OCI-LY7 (cell line): ENCODE measurements around the gene DPF3. TPM values are rescaled to one million over a fixed set of nuclear protein-coding genes. Genes with fewer than 3 reads are reported as not detected.

Source experiments
- BruUV-seq: library from RNA; stranded (reverse); fragments of 400-500 nt; replicated peaks from 2 replicates; lab custom pipeline; 2021; lab: Mats Ljungman, UMichigan
- CTCF ChIA-PET: fragments of 300-600 bp; sonication (Branson Sonifier 250); formaldehyde crosslinking; loops from one replicate; lab custom pipeline; 2022; ENCODE audit warnings: antibody characterized with exemption; ENCODE audit not compliant: unreplicated experiment; lab: Charles Lee
- POLR2A ChIA-PET: fragments of 300-600 bp; sonication (Branson Sonifier 250); formaldehyde crosslinking; loops from one replicate; lab custom pipeline; 2022; ENCODE audit warnings: antibody characterized with exemption; lab: Charles Lee
- DNase-seq: peaks from one replicate; pipeline ENCODE4 v3.0.0-alpha.2; 2015; ENCODE audit warnings: low spot score
- H2AFZ ChIP-seq: fragments of 200-600 bp; sonication (generic), shearing (Covaris generic); 2 replicates; pipeline ENCODE4 v1.6.1; 2014; ENCODE audit warnings: mild to moderate bottlenecking, antibody characterized with exemption, low read length, moderate library complexity
- H3K27ac ChIP-seq: fragments of 200-600 bp; sonication (generic); 2 replicates; pipeline ENCODE4 v1.5.1; 2014; ENCODE audit warnings: mixed run types, low read depth, mild to moderate bottlenecking, moderate library complexity, low read length, inconsistent platforms; ENCODE audit not compliant: poor library complexity, severe bottlenecking
- H3K36me3 ChIP-seq: fragments of 200-600 bp; sonication (generic); 2 replicates; pipeline ENCODE4 v1.6.1; 2014; ENCODE audit warnings: mild to moderate bottlenecking, antibody characterized with exemption, low read length, moderate library complexity, mixed read lengths; ENCODE audit not compliant: insufficient read depth
- H3K4me1 ChIP-seq: fragments of 200-600 bp; sonication (generic); 2 replicates; pipeline ENCODE4 v1.5.1; 2014; ENCODE audit warnings: mild to moderate bottlenecking, low read length; ENCODE audit not compliant: insufficient read depth, poor library complexity, severe bottlenecking
- H3K4me2 ChIP-seq: fragments of 200-600 bp; sonication (generic); 2 replicates; pipeline ENCODE4 v1.6.1; 2014; ENCODE audit warnings: mild to moderate bottlenecking, low read length
- H3K4me3 ChIP-seq: fragments of 200-600 bp; sonication (generic); 2 replicates; pipeline ENCODE4 v1.5.1; 2014; ENCODE audit warnings: mild to moderate bottlenecking, low read depth, low read length; ENCODE audit not compliant: poor library complexity, severe bottlenecking
- H3K79me2 ChIP-seq: fragments of 200-600 bp; sonication (generic); 2 replicates; pipeline ENCODE4 v1.6.1; 2016; ENCODE audit warnings: low read depth, mild to moderate bottlenecking, low read length, moderate library complexity, mixed read lengths; ENCODE audit not compliant: insufficient read depth
- H3K9me2 ChIP-seq: fragments of 200-600 bp; sonication (generic); 2 replicates; pipeline ENCODE4 v1.6.1; 2016; ENCODE audit warnings: mild to moderate bottlenecking, low read length, mixed read lengths; ENCODE audit not compliant: insufficient read depth
- H3K9me3 ChIP-seq: fragments of 200-600 bp; sonication (generic); 2 replicates; pipeline ENCODE4 v1.6.1; 2014; ENCODE audit warnings: mild to moderate bottlenecking, mixed run types, low read length, mixed read lengths
- H4K20me1 ChIP-seq: fragments of 200-600 bp; sonication (generic); 2 replicates; pipeline ENCODE4 v1.6.1; 2014; ENCODE audit warnings: mild to moderate bottlenecking, antibody characterized with exemption, low read length, moderate library complexity, mixed read lengths; ENCODE audit not compliant: insufficient read depth
- EZH2phosphoT487 ChIP-seq: fragments of 200-600 bp; sonication (generic); IDR thresholded peaks from 2 replicates; pipeline ENCODE4 v1.6.1; 2018; ENCODE audit warnings: low read depth, borderline replicate concordance, mild to moderate bottlenecking, mixed run types, antibody characterized with exemption, low read length, moderate library complexity, mixed read lengths
- intact Hi-C: fragments of 100-400 bp; cut with micrococcal nuclease; formaldehyde crosslinking; loops from one replicate; pipeline ENCODE4 v1.10.0; 2022; ENCODE audit not compliant: unreplicated experiment
- total RNA-seq, 2 experiments: library from RNA; depleted of rRNA in 1 of 2; stranded (reverse); fragments of >200 nt in 1 of 2; shearing (Covaris generic) in 1 of 2; gene quantifications; 2 replicates each; pipeline ENCODE4 v1.2.3, GENCODE V29; 2014 to 2022
- TF ChIP-seq, protein P1 (sequence below): fragments of 200-600 bp; sonication (generic); conservative IDR thresholded peaks from 2 replicates; pipeline ENCODE4 v1.5.1; 2014; ENCODE audit warnings: mild to moderate bottlenecking, antibody characterized with exemption, low read length, moderate library complexity, mixed read lengths

The DPF3 gene
- total RNA-seq, 2 experiments from 2014 or later, result 0.42 TPM; not detected in 1

DNA sequence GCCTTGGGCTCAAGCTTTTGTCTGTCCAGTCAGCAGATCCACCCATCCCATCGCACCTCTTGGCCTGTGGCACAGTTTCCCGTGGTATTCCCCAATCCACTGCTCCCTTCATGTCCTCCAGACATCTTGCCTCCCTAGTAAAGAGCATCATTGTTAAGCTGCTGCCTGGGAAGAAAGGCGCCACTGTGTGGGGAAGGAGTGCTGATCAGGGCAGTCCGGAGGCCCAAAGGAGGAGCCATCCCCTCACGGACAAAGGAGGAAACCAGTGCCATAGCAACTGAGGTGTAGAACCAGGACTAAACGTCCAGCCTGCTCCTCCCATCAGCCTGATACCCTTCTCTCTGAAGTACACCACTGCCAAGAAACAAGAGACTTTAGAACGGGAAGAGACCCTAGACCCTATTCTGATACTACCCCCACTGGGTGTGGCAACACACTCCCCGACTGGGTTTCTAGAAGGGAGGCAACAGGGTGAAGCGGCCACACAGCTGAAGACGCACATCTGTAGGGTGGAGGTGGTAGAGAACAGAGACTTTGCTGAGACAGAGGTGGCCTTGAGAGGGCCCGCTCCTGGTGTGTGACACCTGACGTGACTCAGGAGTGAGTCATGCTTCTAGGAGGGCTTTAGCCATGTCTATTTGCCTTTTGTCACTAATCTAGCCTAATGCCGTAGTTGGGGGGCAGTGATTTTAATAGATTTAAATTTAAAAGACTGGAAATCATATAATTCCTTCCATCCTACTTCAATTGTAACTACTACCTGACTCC, 185.0 kb downstream of the DPF3 start:
- no peaks in the 10 kb centered on the region for H4K20me1 ChIP-seq
- no peak for DNase-seq
- no TSS peak for BruUV-seq
- ChIA-PET CTCF (no interaction called here), POLR2A (no interaction called here)
- H3K4me2 ChIP-seq, result no peak overlapping the region
- no peak overlapping the region for H3K4me3 ChIP-seq
- no peak overlapping the region for H2AFZ ChIP-seq
- TF ChIP-seq, protein P1, sequence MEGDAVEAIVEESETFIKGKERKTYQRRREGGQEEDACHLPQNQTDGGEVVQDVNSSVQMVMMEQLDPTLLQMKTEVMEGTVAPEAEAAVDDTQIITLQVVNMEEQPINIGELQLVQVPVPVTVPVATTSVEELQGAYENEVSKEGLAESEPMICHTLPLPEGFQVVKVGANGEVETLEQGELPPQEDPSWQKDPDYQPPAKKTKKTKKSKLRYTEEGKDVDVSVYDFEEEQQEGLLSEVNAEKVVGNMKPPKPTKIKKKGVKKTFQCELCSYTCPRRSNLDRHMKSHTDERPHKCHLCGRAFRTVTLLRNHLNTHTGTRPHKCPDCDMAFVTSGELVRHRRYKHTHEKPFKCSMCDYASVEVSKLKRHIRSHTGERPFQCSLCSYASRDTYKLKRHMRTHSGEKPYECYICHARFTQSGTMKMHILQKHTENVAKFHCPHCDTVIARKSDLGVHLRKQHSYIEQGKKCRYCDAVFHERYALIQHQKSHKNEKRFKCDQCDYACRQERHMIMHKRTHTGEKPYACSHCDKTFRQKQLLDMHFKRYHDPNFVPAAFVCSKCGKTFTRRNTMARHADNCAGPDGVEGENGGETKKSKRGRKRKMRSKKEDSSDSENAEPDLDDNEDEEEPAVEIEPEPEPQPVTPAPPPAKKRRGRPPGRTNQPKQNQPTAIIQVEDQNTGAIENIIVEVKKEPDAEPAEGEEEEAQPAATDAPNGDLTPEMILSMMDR, result no peak
- no peak for TF ChIP-seq EZH2phosphoT487
- no peaks in the 10 kb centered on the region for H3K36me3 ChIP-seq
- no peaks in the 10 kb centered on the region for H3K79me2 ChIP-seq
- no peaks in the 10 kb centered on the region for H3K9me2 ChIP-seq
- no peak overlapping the region for H3K27ac ChIP-seq
- no peaks in the 10 kb centered on the region for H3K4me1 ChIP-seq
- intact Hi-C loops, result no loop called here
- H3K9me3 ChIP-seq, result no peaks in the 10 kb centered on the region

GRCh38 chr14:72708222-72708621, 185.7 kb downstream of the DPF3 start:
- CTCF ChIA-PET, result no interaction called here
- no peaks in the 10 kb centered on the region for H3K36me3 ChIP-seq
- DNase-seq, result no peak
- H3K4me1 ChIP-seq, result no peaks in the 10 kb centered on the region
- no peaks in the 10 kb centered on the region for H3K9me3 ChIP-seq
- no peaks in the 10 kb centered on the region for H3K9me2 ChIP-seq
- intact Hi-C loops, result no loop called here
- no peak overlapping the region for H3K27ac ChIP-seq
- H3K4me3 ChIP-seq, result no peak overlapping the region
- POLR2A ChIA-PET, result no interaction called here
- no peak overlapping the region for H3K4me2 ChIP-seq
- H3K79me2 ChIP-seq, result no peaks in the 10 kb centered on the region
- TF ChIP-seq, protein P1, result no peak
- H2AFZ ChIP-seq, result no peak overlapping the region
- H4K20me1 ChIP-seq, result no peaks in the 10 kb centered on the region
- BruUV-seq, result no TSS peak

- ChIA-PET CTCF (no interaction called here), POLR2A (no interaction called here)
- H3K36me3 ChIP-seq, result no peaks in the 10 kb centered on the region
- H4K20me1 ChIP-seq, result no peaks in the 10 kb centered on the region
- intact Hi-C loops, result no loop called here
- no peak for DNase-seq
- no peak overlapping the region for H2AFZ ChIP-seq
- no TSS peak for BruUV-seq
- H3K4me3 ChIP-seq, result no peak overlapping the region
- no peaks in the 10 kb centered on the region for H3K9me3 ChIP-seq
- H3K4me1 ChIP-seq, result no peaks in the 10 kb centered on the region
- H3K9me2 ChIP-seq, result no peaks in the 10 kb centered on the region
- no peak for TF ChIP-seq EZH2phosphoT487
- TF ChIP-seq, protein P1, result no peak
- no peak overlapping the region for H3K4me2 ChIP-seq
- H3K27ac ChIP-seq, result no peak overlapping the region
- H3K79me2 ChIP-seq, result no peaks in the 10 kb centered on the region
Measured at GRCh38 chr14:72706485-72706884, 187.4 kb downstream of the DPF3 start.
